Activated naive CD4-positive, alpha-beta T cell (primary cell): ENCODE measurements around the gene ZDHHC13.

Source experiments
- DNase-seq, 4 experiments: peaks; one replicate each; lab custom pipeline; 2025; lab: John Stamatoyannopoulos, UW

Gene ZDHHC13

DNA sequence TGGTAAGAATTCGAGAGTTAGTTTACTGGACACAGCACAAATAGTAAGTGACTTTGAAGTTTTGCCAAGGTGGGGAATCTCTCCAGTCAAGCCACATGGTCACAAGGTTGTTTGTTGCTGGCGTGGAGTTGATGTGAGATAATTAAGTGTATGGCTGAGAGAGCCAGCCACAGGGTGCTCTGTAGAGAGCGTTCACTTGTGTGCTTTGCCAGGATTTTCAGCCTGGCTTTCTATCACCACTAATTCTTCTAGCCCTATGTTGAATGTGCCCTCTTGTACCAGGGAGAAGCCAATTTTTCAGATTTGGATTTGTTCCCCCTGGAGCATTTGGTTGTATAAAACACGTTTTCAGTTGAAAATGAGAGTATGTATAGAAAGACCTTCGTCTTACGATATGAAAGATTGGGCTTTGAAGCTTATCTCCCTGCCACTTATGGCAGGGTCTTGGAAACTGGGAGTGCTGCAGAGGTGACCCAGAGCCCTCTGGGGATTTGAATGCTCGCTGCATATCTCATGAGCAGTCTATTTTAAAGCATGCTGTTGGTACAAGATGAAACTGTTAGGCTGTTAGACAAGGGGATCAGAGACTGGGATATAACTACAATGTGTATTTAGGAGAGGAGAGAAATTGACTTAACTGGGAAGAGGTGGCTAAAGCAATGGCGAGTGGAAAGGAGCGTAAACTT lies 56.2 kb downstream of the ZDHHC13 start:
- DNase-seq: no peak

DNA sequence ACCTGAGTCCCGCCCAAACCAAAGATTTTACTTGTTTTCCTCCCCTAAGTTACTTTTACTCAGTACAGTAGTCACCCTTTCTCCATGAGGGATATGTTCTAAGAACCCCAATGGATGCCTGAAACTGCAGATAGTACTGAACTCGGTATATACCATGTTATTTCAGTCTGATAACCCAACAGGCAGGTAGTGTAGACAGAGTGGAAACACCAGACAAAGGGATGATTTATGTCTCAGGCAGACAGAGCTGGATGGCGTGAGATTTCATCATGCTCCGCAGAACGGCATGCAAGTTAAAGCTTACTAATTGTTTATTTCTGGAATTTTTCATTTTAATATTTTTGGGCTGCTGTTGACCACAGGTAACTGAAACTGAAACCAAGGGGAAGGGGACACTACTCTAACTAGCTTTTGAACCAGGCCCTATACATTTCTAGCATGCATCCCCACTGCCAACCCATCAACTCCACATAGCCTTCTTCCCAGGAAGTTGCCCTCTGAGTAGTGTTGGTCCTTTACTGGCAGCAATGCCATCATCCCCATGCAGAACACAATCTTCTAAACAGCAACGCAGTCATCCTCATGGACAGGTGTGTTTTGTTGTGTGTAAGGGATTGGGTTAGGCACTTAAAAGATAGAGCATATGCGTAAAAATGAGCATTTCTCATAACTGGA lies 57.1 kb downstream of the ZDHHC13 start:
- no peak for DNase-seq

GRCh38 chr11:19176629-19177186 lies 59.7 kb downstream of the ZDHHC13 start:
- no peak for DNase-seq

DNA sequence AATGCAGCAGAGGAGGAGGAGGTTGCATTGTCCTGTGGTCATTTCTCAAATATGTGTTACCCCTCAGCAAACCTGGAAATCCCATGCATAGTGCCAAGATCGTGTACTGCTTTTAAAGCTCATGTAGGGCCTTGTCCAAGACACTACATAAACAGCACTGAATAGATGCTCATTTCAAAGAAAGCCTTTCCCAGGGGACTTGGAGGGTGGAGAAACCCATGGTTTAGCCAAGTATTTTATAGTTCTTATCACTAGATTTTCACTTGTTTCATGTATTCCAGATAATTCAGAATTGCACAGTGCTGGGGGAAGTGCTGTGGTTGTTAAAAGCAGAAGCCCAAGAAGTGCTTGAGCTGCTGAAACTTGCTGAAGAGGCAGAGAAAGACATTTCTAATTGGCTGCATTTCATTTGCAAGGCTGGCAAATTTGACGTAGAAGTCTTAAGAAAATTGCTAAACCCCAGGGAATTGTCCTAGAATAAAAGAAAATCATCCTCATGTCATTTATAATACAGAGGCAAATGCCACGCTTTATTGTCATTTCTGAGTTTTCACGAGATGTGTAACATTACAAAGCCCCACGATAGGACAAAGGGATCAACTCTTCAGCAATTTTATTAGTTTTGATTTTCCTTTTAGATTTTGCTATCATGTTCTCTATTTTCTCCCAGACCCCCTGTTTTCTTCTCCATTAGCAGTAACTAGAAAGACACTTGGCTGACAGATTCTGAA lies 64.7 kb downstream of the ZDHHC13 start:
- no peak for DNase-seq

DNA sequence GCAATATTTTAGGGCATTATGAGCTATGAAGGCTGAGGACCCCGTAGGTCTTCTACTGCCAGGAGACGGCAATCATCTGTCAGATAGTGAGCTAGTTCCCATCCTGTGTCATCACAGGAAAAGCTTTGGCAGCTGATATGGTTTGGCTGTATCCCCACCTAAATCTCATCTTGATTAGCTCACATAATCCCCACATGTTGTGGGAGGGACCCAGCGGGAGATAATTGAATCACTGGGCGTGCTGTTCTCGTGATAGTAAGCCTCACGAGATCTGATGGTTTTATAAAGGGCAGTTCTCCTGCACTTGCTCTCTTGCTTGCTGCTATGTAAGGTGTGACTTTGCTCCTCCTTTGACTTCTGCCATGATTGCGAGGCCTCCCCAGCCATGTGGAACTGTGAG lies 66.7 kb downstream of the ZDHHC13 start:
- no peak for DNase-seq

GRCh38 chr11:19185036-19185435 lies 68.1 kb downstream of the ZDHHC13 start:
- DNase-seq: no peak

DNA sequence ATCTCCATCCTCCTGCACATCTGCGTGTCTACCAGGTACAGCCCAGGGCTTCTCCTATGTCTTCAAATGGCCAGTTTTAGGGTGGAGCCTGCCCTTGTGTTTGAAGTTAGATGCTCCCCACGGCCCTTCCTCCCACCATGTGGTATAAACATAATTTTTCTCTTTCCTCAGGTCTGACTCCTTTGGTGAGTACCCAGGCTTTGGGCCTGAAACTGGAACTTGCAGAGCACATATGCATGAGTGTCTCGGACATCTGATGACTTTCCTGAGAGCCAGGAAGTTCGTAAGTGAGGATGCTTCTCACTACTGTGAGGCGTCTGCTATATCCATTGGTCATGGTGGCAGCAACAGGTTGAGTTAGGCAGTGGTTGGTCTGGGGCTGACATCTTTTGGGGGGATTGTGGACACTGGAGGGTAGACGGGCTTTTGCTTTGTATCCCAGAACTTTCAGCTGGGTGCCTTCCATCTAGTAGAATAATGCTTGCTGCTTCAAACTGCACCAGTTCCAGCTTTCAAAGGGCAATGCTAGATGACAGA lies 68.6 kb downstream of the ZDHHC13 start:
- DNase-seq: no peak

DNA sequence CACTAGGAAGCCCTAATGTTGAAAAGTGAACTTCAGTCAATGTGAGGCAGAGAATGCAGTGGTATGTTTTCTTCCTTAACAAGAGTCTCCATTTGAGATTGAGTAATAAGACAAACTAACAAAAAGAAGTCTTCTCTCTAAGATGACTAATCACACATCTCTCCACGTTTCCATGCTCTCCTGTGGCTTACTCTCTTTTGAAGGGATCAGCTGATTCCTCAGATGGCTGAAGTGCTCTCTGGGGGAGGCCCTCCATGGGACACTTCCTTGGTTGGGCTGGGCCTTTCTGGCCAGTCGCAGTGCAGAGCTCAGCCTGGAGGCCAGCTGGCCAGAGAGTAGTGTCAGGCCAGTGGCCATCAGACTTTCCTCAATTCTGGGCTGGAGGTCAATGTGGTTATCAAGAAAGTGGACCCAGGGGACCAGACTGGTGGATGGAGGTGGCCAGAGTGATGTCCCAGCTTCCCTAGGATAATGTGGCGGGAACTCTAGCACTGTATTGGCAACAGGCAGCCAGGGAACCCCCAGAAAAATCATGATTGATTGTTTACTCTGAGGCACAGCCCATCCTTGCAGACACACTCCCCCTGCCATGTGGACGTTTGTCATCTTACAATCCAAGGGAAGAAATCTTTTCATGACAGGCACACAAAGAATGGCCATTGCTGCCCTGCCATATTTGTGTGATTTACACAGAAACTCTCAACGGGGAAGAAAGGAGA lies 70.3 kb downstream of the ZDHHC13 start:
- no peak for DNase-seq

DNA sequence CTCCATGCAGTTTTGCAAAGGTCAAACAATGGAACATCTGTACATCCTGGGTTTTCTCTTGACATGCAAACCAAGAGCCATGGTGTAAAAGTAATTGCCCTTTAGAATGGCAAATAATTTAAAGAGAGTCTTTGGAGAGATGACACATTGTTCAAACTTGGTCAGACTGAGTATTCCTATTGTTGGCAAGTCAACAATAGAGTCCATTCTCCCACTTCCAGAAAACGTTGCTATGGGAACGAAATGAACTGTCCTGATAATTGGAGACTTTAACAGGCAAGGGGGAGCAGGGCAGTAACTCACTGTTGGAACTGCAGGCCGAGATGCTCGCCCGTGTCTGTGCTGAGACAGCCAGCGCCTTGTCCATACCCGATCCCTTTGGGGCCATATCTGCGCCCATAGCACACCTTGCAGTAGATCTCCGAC lies 70.9 kb downstream of the ZDHHC13 start:
- DNase-seq: no peak

GRCh38 chr11:19191530-19192169 lies 74.7 kb downstream of the ZDHHC13 start:
- no peak for DNase-seq

- no peak for DNase-seq
Observed at GRCh38 chr11:19193916-19194315, 76.9 kb downstream of the ZDHHC13 start.

DNA sequence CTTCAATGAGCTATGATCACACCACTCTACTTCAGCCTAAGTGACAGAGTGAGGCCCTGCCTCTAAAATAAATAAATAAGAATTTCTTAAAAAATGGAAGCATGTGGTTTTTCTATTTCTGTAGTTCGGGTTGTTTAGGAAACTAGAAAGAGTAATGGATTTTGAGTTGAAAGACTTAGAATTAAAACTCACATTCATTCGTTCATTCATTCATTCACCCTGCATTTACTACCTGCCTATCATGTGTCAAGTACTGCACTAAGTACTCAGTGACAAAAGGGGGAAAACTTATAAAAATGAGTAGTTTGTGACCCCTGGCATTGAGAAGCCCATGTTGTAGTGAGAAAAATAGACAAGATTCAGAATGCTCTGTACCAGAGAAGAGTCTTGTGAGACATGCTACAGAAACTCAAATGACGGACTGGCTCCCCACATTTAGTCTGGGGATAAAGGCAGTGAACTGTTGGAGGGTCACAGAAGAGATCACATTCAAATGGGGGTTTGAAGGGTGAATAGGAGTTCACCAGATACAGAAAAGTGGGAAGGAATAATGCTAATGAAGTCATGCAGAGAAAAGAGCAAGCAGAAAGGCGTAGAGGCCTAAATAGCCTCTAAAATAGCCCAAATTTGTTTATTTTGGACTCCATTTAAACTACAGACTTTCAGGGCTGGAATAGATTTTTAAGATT lies 77.8 kb downstream of the ZDHHC13 start:
- no peak for DNase-seq

- no peak for DNase-seq
Observed at GRCh38 chr11:19196432-19196831, 79.5 kb downstream of the ZDHHC13 start.

GRCh38 chr11:19199048-19199447 lies 82.1 kb downstream of the ZDHHC13 start:
- no peak for DNase-seq

DNA sequence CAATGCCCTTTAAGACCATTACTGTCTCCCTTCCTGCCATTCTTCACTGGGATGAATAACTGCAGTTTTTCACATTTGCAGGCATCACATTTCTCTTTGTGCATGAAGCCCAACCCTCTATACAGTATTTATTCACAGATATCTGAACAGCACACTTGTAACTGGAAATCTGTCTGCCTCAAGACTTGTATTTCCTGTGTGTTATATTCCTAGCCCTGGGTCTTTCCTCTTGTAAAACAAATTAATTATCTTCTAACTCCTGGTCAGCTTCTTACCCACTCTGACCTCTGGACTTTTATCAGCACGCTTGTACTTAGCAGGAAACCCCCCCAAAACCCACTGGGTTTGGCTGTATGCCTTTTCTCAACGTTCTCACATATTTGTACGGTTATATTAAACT lies 82.8 kb downstream of the ZDHHC13 start:
- DNase-seq: no peak

DNA sequence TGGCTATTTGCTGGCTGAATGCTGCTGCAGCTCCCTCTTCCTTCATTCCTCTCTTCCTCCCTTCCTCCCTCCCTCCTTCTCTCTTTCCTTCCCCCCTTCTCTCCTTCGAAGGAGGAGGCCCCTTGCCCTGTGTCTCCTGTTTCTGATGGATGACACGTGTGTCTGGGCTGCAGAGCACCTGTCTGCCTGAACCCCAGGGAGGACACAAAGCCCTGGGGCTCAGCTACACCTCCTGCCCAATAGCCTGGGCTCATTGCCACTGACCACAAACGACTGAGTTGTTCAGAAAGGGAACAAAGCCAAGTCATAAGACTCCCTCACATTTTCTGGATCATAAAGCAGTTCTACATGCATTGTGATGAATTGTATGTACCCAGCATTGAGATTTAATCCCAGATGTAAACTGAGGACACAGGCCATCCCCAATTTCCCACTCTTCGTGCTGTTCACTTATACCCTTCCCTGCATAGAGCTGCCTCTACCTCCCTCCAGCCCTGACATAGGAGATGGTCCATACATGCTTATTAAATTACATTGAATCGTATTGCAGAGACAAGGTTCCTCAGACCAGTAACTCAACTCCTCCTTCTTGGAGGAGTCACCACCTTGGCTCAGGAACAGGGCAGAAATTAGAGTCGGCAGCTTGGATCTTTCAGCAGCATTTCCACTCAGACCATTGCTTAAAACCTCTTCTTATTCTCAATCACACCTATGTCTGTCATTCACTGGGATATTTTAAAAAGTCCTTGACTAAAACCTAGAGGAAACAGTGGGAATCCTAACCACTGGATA lies 83.6 kb downstream of the ZDHHC13 start:
- no peak for DNase-seq

- no peak for DNase-seq
Observed at GRCh38 chr11:19201737-19202605, 85.0 kb downstream of the ZDHHC13 start, which contains the start of gene CSRP3. Gene CSRP3, minus strand, starts transcription at chr11:19201983. Its CDS starts 9,535 bp downstream, at chr11:19192448.

DNA sequence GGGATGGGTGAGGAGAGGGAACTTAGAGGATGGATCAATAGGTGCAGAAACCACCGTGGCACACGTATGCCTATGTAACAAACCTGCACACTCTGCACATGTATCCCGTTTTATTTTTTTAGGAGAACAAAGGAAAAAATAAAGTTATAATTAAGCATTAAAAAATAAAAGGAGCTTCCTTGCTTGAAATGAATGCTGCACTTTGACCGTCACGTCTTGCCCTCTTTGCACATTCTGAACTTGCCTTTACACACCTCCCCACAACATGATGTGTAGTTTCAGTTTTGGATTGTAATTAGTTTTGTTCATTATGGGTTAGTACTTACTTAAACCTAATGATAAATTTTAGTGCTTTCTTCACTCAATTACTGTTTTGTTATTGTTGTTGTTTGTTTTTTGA lies 87.9 kb downstream of the ZDHHC13 start:
- DNase-seq: no peak

- no peak for DNase-seq
Observed at GRCh38 chr11:19208181-19208580, 91.2 kb downstream of the ZDHHC13 start.
